Measurements from ENCODE around the gene HARS1. TPM values are rescaled to one million over a fixed set of nuclear protein-coding genes. Genes with fewer than 3 reads are reported as not detected.
"Not testable (repeated sequence)": the region's sequence is repeated elsewhere in the genome, so short reads cannot be mapped to it uniquely, and the experiment has no call there.

Gene HARS1
- total RNA-seq, 1 experiment from 2014 or later = 53.6 TPM

DNA sequence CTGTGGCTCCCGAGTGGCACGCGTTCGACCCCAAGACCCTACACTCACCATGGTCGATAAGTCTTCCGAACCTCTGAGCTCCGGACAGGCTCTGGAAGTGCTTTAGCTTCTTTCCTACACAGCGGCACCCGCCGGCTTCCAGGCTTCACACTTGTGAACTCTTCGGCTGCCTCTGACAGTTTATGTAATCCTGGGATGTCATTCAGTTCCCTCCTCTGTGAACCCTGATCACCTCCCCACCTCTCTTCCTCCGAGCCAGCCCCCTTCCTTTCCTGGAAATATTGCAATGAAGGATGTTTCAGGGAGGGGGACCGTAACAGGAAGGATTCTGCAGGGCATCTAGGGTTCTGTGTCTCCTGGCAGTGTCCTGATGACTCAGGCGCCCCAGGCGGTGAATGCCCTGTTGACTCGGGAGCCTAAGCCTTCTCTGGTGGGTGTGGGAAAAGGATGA lies 58.1 kb downstream of the HARS1 start, which contains the start of gene CD14:
Gene CD14 (minus strand): TSS at position 155 of the 451 bp plus-strand sequence. CDS start 104 bp downstream, at position 51.
- no peak for DNase-seq (ENCODE audit: low spot score)

DNA sequence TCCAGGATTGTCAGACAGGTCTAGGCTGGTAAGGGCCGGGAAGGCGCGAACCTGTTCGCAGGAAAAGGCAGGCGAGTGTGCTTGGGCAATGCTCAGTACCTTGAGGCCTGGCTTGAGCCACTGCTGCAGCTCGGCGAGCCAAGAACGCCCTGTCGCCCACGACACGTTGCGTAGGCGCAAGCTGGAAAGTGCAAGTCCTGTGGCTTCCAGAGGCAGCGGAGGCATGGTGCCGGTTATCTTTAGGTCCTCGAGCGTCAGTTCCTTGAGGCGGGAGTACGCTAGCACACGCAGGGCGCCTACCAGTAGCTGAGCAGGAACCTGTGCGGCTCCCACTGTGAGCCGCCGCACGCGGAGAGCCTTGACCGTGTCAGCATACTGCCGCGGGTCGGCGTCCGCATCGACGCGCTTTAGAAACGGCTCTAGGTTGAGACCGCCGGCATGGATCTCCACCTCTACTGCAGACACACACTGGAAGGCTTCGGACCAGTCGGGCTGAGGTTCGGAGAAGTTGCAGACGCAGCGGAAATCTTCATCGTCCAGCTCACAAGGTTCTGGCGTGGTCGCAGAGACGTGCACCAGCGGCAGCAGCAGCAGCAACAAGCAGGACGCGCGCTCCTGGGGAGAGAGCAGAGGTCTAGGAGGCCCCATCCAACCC lies 58.7 kb downstream of the HARS1 start:
- DNase-seq (ENCODE audit: low spot score) = no peak

DNA sequence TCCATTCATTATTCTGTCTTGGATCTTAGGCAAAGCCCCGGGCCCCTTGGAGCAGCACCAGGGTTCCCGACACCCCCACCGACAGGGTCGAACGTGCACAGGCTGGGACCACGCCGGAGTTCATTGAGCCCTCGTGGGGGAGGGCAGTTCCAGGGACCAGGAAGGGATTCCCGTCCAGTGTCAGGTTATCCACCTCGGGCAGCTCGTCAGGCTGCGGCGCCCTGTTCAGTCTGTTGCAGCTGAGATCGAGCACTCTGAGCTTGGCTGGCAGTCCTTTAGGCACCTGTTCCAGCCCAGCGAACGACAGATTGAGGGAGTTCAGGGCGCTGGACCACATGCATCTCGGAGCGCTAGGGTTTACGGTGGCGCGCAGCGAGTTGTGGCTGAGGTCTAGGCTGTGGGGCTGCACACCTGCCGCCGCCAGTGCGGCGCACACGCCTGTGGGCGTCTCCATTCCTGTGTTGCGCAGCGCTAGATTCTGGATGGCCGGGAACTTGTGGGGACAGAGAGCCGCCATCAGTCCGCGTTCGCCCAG lies 59.3 kb downstream of the HARS1 start:
- no peak for DNase-seq (ENCODE audit: low spot score)

DNA sequence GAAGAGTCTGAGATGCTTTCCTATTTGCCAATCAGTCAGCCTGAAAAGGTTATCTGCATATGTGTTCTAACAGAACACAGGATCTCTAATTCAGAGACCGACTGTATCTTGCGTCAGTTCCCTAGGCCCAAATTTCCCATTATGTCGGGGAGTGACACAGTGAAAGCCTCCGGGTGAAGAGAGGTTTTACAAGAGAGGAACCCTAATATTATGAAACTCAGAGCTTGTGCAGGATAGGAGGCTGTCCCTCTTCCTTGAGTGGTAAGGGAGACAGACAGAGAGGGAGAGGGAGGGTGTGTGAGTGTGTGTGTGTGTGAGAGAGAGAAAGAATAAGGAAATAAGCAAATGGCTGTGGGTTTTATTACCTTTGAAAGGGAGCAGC lies 60.1 kb downstream of the HARS1 start:
- DNase-seq (ENCODE audit: low spot score) = no peak

DNA sequence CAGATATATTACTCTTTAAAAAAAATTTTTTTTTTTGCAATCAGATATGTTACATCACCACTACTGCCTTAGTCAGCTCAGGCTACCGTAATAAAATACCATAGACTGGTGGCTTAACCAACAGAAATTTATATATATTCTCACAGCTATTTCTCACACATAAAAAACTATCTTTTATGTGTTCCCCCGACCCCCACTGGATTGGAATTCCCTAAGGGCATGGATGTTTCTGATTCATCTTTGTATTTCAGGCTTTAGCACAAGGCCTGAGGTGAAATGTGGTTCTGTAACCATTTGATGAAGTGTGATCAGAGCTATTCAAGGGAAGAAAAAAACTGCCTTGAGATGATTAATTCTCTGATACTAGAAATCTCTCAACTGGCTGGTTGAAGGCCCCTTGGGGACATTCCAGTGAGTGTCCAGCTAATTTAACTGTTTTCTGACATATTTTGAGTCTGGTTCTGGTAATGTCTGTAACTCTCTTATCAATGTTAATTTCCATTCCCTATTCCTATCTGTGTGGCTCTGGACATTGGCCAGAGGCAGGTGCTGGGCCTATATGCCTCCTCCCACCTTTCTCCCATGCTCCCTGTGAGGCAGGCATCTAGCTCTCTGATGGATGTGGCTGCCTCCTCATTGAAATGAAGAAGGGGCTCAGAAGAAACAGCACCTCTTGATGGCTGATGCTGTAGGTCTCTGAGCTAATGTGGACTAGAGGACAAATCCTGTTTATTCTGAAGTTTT lies 60.7 kb downstream of the HARS1 start:
- DNase-seq (ENCODE audit: low spot score) = no peak

DNA sequence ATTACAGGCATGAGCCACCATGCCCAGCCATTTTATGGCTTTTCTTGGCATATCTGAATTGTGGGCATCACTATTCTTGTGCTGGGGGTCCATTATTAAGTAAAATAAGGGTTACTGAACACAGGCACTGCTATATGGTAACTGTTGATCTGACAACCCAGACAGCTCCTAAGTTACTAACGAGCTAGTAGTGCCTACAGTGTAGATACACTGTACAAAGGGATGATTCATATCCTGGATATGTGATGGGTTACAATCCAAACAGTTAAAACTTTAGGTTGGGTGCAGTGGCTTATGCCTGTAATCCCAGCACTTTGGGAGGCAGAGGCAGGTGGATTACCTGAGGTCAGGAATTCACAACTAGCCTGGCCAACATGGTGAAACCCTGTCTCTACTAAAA lies 62.5 kb downstream of the HARS1 start:
- DNase-seq (ENCODE audit: low spot score) = no peak

DNA sequence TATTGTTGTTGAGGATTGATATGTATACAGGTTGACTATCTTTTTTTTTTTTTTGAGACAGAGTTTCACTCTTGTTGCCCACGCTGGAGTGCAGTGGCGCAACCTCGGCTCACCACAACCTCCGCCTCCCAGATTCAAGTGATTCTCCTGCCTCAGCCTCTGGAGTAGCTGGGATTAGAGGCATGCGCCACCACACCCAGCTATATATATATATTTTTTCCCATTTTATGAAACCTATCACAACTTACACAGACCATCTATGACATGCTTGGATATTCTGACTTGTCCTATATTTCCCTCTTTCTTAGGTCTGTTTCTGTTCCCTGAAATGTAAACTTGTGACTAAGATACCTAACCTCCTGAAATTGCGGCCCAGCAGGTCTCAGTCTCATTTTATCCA lies 63.2 kb downstream of the HARS1 start:
- no peak for DNase-seq (ENCODE audit: low spot score)

DNA sequence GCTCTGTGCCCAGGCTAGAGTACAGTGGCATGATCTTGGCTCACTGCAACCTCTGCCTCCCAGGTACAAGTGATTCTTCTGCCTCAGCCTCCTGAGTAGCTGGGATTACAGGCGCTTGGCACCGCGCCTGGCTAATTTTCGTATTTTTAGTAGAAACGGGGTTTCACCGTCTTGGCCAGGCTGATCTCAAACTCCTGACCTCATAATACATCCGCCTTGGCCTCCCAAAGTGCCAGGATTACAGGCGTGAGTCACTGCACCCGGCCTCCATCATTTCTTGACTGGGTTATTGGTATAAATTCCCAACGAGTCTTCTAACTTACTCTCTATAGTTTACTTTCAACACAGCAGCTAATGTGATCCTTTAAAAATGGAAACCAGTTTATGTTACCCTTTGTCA lies 66.3 kb downstream of the HARS1 start:
- not testable (repeated sequence) for DNase-seq (ENCODE audit: low spot score)

Other genes starting within 250 kb of the HARS1 start
- gene EIF4EBP3, start 143.7 kb downstream of the HARS1 start, total RNA-seq (2014; rRNA removed; shearing (Covaris generic)) = not detected in 2 replicates
- 64.6 and 72.6 TPM in 2 replicates for gene SRA1, start 133.9 kb downstream of the HARS1 start, total RNA-seq (2014; rRNA removed; shearing (Covaris generic))
- gene APBB3, start 126.8 kb downstream of the HARS1 start, total RNA-seq (2014; rRNA removed; shearing (Covaris generic)) = 2.8 and 9.3 TPM in 2 replicates
- gene SLC35A4, start 126.5 kb downstream of the HARS1 start, total RNA-seq (2014; rRNA removed; shearing (Covaris generic)) = 22.2 and 39.9 TPM in 2 replicates
- not detected in 2 replicates for gene CD14, start 58.2 kb downstream of the HARS1 start, total RNA-seq (2014; rRNA removed; shearing (Covaris generic))
- 9.6 and 15.9 TPM in 2 replicates for gene TMCO6, start 51.9 kb downstream of the HARS1 start, total RNA-seq (2014; rRNA removed; shearing (Covaris generic))
- gene NDUFA2, start 43.7 kb downstream of the HARS1 start, total RNA-seq (2014; rRNA removed; shearing (Covaris generic)) = 65.7 and 99.6 TPM in 2 replicates
- gene IK, start 43.5 kb downstream of the HARS1 start, total RNA-seq (2014; rRNA removed; shearing (Covaris generic)) = 72.9 and 98.1 TPM in 2 replicates
- 13.7 and 15.2 TPM in 2 replicates for gene WDR55, start 26.5 kb downstream of the HARS1 start, total RNA-seq (2014; rRNA removed; shearing (Covaris generic))
- 0.37 TPM in 1 of 2 replicates, not detected in the other for gene DND1, start 17.8 kb downstream of the HARS1 start, total RNA-seq (2014; rRNA removed; shearing (Covaris generic))
- gene HARS2, start 85 bp upstream of the HARS1 start, total RNA-seq (2014; rRNA removed; shearing (Covaris generic)) = 49.2 and 52.6 TPM in 2 replicates
- 73.5 and 95.8 TPM in 2 replicates for gene ZMAT2, start 9.1 kb upstream of the HARS1 start, total RNA-seq (2014; rRNA removed; shearing (Covaris generic))
- gene PCDHA1, start 94.8 kb upstream of the HARS1 start, total RNA-seq (2014; rRNA removed; shearing (Covaris generic)) = 0.45 and 0.56 TPM in 2 replicates
- gene PCDHA2, start 103.5 kb upstream of the HARS1 start, total RNA-seq (2014; rRNA removed; shearing (Covaris generic)) = 0.72 and 0.82 TPM in 2 replicates
- 4.5 and 4.7 TPM in 2 replicates for gene PCDHA3, start 109.7 kb upstream of the HARS1 start, total RNA-seq (2014; rRNA removed; shearing (Covaris generic))
- gene PCDHA4, start 115.7 kb upstream of the HARS1 start, total RNA-seq (2014; rRNA removed; shearing (Covaris generic)) = 0.02 and 0.04 TPM in 2 replicates
- 0.25 and 1.1 TPM in 2 replicates for gene PCDHA5, start 130.2 kb upstream of the HARS1 start, total RNA-seq (2014; rRNA removed; shearing (Covaris generic))
- gene PCDHA6, start 136.6 kb upstream of the HARS1 start, total RNA-seq (2014; rRNA removed; shearing (Covaris generic)) = 0.06 TPM in 1 of 2 replicates, not detected in the other
- 0.04 and 0.06 TPM in 2 replicates for gene PCDHA7, start 142.9 kb upstream of the HARS1 start, total RNA-seq (2014; rRNA removed; shearing (Covaris generic))
- 0.04 and 0.17 TPM in 2 replicates for gene PCDHA8, start 149.8 kb upstream of the HARS1 start, total RNA-seq (2014; rRNA removed; shearing (Covaris generic))
- 0.08 TPM in 1 of 2 replicates, not detected in the other for gene PCDHA9, start 157.0 kb upstream of the HARS1 start, total RNA-seq (2014; rRNA removed; shearing (Covaris generic))
- gene PCDHA10, start 164.5 kb upstream of the HARS1 start, total RNA-seq (2014; rRNA removed; shearing (Covaris generic)) = 0.02 and 0.08 TPM in 2 replicates
- gene PCDHA11, start 177.6 kb upstream of the HARS1 start, total RNA-seq (2014; rRNA removed; shearing (Covaris generic)) = 5.0 and 7.7 TPM in 2 replicates
- gene PCDHA12, start 183.9 kb upstream of the HARS1 start, total RNA-seq (2014; rRNA removed; shearing (Covaris generic)) = 0.21 and 0.60 TPM in 2 replicates
- gene PCDHA13, start 190.8 kb upstream of the HARS1 start, total RNA-seq (2014; rRNA removed; shearing (Covaris generic)) = 0.41 and 0.50 TPM in 2 replicates
- gene PCDHAC1, start 234.9 kb upstream of the HARS1 start, total RNA-seq (2014; rRNA removed; shearing (Covaris generic)) = 1.1 TPM in 2 replicates